BE2C (cell line): ENCODE measurements around the gene PARP15.

Source experiments
- DNase-seq: peaks from one replicate; pipeline ENCODE4 v3.0.0-alpha.2; 2020
- H3K27me3 ChIP-seq: fragments of 250-450 bp; sonication (Bioruptor Pico); 2 replicates; pipeline ENCODE4 v1.5.1; 2020; ENCODE audit warnings: mild to moderate bottlenecking
- H3K36me3 ChIP-seq: fragments of 250-450 bp; sonication (Bioruptor Pico); 2 replicates; pipeline ENCODE4 v1.5.1; 2020; ENCODE audit warnings: mild to moderate bottlenecking
- H3K4me1 ChIP-seq: fragments of 250-450 bp; sonication (Bioruptor Pico); 2 replicates; pipeline ENCODE4 v1.5.1; 2020
- H3K4me3 ChIP-seq: 2 replicates; pipeline ENCODE4 v1.5.1; 2011; ENCODE audit warnings: low read depth, low read length
- H3K9me3 ChIP-seq: fragments of 250-450 bp; sonication (Bioruptor Pico); 2 replicates; pipeline ENCODE4 v1.5.1; 2020
- TF ChIP-seq, protein P1 (sequence below): IDR thresholded peaks from 2 replicates; pipeline ENCODE4 v1.5.1; 2012; ENCODE audit warnings: mild to moderate bottlenecking, low read depth, low read length

Gene PARP15

GRCh38 chr3:122618614-122619013, 41.2 kb downstream of the PARP15 start:
- Histone ChIP-seq H3K27me3 (peaks cover 58% of the 10 kb centered on the region), H3K4me3 (no peak overlapping the region), H3K36me3 (no peaks in the 10 kb centered on the region), H3K4me1 (no peaks in the 10 kb centered on the region), H3K9me3 (no peaks in the 10 kb centered on the region)
- no peak for DNase-seq
- TF ChIP-seq, protein P1, sequence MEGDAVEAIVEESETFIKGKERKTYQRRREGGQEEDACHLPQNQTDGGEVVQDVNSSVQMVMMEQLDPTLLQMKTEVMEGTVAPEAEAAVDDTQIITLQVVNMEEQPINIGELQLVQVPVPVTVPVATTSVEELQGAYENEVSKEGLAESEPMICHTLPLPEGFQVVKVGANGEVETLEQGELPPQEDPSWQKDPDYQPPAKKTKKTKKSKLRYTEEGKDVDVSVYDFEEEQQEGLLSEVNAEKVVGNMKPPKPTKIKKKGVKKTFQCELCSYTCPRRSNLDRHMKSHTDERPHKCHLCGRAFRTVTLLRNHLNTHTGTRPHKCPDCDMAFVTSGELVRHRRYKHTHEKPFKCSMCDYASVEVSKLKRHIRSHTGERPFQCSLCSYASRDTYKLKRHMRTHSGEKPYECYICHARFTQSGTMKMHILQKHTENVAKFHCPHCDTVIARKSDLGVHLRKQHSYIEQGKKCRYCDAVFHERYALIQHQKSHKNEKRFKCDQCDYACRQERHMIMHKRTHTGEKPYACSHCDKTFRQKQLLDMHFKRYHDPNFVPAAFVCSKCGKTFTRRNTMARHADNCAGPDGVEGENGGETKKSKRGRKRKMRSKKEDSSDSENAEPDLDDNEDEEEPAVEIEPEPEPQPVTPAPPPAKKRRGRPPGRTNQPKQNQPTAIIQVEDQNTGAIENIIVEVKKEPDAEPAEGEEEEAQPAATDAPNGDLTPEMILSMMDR: no peak

- Histone ChIP-seq H3K4me1 (no peaks in the 10 kb centered on the region), H3K4me3 (no peak overlapping the region), H3K27me3 (peaks cover 61% of the 10 kb centered on the region), H3K36me3 (no peaks in the 10 kb centered on the region), H3K9me3 (no peaks in the 10 kb centered on the region)
- TF ChIP-seq, protein P1: no peak
- DNase-seq: no peak
Observed at GRCh38 chr3:122619040-122619439, 41.6 kb downstream of the PARP15 start.

GRCh38 chr3:122620399-122620798, 42.9 kb downstream of the PARP15 start:
- no peaks in the 10 kb centered on the region for H3K36me3 ChIP-seq
- H3K27me3 ChIP-seq: peaks cover 71% of the 10 kb centered on the region
- TF ChIP-seq, protein P1: no peak
- H3K4me3 ChIP-seq: no peak overlapping the region
- H3K9me3 ChIP-seq: no peaks in the 10 kb centered on the region
- no peaks in the 10 kb centered on the region for H3K4me1 ChIP-seq
- DNase-seq: no peak

- TF ChIP-seq, protein P1: no peak
- H3K9me3 ChIP-seq: no peaks in the 10 kb centered on the region
- H3K36me3 ChIP-seq: no peaks in the 10 kb centered on the region
- DNase-seq: no peak
- H3K27me3 ChIP-seq: peaks cover 68% of the 10 kb centered on the region
- no peak overlapping the region for H3K4me3 ChIP-seq
- no peaks in the 10 kb centered on the region for H3K4me1 ChIP-seq
Observed at GRCh38 chr3:122621112-122621511, 43.7 kb downstream of the PARP15 start.

DNA sequence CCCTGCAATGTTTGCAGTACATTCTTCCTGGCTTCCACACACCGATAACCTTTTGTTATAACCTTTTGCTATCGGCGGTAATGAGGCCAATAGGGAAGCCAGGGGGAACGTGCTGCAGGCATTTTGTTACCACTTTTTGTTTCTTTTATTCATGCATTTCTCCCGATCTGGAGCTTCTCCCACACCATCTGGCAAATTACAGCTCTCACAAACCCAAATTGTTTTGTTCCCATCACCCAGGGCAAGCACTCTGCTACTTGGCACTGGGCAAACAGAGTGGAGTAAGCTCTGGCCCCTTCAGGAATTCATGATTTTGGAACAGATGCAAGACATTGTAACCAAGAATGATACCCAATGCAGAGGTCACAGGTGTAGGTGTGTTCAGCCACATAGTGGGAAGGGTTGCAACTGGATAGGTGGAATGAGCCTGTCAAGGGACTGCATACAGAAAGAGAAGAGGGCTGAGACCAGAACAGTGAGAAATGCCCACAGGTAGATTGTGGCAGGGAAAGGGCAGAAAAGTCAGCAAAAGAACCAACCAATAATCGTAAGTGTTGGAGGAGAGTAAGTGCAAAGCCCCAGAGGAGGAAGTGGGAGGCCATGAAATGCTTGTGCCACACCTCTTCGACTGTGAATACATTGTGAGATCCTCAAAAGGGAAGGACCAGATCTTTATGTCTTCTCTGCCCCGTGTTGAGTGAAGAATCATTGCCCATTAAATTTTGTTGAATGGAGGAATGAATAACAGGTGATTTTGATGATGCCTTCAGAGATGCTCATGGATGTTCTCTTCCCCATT, 45.8 kb downstream of the PARP15 start:
- H3K4me1 ChIP-seq: peaks cover 4% of the 10 kb centered on the region; the same call in 1 of the 2 replicates
- TF ChIP-seq, protein P1: no peak
- H3K27me3 ChIP-seq: peaks cover 64% of the 10 kb centered on the region
- no peaks in the 10 kb centered on the region for H3K36me3 ChIP-seq
- H3K4me3 ChIP-seq: no peak overlapping the region
- no peak for DNase-seq
- no peaks in the 10 kb centered on the region for H3K9me3 ChIP-seq

- Histone ChIP-seq H3K9me3 (no peaks in the 10 kb centered on the region), H3K4me3 (no peak overlapping the region), H3K27me3 (peaks cover 42% of the 10 kb centered on the region), H3K36me3 (no peaks in the 10 kb centered on the region), H3K4me1 (peaks cover 4% of the 10 kb centered on the region; the same call in 1 of the 2 replicates)
- TF ChIP-seq, protein P1: no peak
- DNase-seq: no peak
Observed at GRCh38 chr3:122626515-122627180, 49.2 kb downstream of the PARP15 start.
